ENCODE measurements around the gene PPARD. TPM values are rescaled to one million over a fixed set of nuclear protein-coding genes. Genes with fewer than 3 reads are reported as not detected.

Gene PPARD
- total RNA-seq, 4 donors from 2014 or later: 24.8 to 67.9 (median 45.4) TPM

DNA sequence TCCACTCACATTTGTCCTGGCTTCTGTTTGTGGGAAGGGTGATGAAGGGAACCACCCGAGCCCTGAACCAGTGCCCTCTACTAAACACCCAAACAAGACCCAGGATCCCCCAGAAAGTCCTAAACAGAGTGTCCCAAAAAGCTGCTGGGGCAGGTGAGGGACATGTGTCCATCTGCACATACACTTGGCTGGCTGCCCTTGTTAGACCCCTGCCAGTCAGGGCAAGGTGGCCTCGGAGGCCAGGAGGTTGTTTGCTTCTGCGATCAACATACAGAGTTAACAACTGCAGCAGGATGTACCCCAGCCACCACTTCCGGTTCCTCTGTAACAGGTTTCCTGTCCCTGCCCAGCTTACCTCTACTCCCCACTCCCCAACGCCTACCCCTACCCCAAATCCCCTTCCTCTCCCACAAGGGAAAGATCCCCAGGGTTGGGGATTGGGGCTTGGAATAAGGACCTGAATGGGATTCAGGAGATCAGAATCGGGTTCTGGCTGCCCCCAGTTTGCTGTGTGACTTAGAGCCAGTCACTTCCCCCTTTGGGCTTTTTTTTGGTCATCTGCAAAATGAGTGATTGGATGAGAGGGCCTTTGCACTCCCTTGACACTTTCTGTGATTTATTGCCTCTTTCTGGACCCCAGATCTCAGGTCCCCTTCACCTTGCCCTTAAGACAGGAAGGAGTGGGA lies 30.8 kb upstream of the PPARD start:
- peaks cover 0 to 5% (median 0%) of the 10 kb centered on the region in 3 donors for H3K36me3 ChIP-seq
- no peaks in the 10 kb centered on the region for H3K27me3 ChIP-seq
- peak overlapping the region; percentile 70 to 84 (median 79) for H3K27ac ChIP-seq
- H3K4me1 ChIP-seq: peaks cover 0 to 20% (median 14%) of the 10 kb centered on the region in 4 donors
- no peaks in the 10 kb centered on the region for H3K9me3 ChIP-seq
- peak in 2 of 3 donors; percentile 68 to 84 for DNase-seq
- TF ChIP-seq, protein P1, sequence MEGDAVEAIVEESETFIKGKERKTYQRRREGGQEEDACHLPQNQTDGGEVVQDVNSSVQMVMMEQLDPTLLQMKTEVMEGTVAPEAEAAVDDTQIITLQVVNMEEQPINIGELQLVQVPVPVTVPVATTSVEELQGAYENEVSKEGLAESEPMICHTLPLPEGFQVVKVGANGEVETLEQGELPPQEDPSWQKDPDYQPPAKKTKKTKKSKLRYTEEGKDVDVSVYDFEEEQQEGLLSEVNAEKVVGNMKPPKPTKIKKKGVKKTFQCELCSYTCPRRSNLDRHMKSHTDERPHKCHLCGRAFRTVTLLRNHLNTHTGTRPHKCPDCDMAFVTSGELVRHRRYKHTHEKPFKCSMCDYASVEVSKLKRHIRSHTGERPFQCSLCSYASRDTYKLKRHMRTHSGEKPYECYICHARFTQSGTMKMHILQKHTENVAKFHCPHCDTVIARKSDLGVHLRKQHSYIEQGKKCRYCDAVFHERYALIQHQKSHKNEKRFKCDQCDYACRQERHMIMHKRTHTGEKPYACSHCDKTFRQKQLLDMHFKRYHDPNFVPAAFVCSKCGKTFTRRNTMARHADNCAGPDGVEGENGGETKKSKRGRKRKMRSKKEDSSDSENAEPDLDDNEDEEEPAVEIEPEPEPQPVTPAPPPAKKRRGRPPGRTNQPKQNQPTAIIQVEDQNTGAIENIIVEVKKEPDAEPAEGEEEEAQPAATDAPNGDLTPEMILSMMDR (IDR thresholded peaks at IDR 0.05): no peak
- no peak for TF ChIP-seq POLR2A (IDR thresholded peaks at IDR 0.05)
- H3K4me3 ChIP-seq: peak overlapping the region in 3 of 4 donors; percentile 14 to 26 (median 19)

DNA sequence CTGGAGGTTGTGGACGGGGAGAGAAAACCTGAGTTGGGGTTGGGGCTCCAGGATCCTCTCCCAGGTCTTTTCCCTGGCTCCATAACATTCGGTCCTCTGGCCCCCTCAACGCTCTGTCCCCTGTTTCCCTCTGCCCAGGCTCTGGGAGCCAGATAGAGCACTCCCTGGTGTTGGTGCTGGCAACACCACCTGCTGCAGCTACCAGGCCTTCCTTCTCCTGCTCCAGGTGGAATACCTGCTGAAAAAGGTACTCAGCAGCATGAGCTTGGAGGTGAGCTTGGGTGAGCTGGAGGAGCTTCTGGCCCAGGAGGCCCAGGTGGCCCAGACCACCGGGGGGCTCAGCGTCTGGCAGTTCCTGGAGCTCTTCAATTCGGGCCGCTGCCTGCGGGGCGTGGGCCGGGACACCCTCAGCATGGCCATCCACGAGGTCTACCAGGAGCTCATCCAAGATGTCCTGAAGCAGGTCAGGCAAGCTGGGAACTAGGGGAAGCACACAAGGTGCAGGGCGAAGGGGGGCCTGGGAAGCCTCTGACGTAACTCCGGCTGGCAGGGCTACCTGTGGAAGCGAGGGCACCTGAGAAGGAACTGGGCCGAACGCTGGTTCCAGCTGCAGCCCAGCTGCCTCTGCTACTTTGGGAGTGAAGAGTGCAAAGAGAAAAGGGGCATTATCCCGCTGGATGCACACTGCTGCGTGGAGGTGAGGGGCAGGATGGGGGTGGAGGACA lies 30.1 kb upstream of the PPARD start:
- Histone ChIP-seq H3K9me3 (no peaks in the 10 kb centered on the region), H3K4me1 (peaks cover 0 to 20% (median 14%) of the 10 kb centered on the region in 4 donors), H3K36me3 (peaks cover 0 to 5% (median 0%) of the 10 kb centered on the region in 3 donors), H3K27me3 (no peaks in the 10 kb centered on the region), H3K4me3 (peak overlapping the region in 2 of 4 donors; percentile 14 to 26), H3K27ac (peak overlapping the region; percentile 70 to 84 (median 79))
- TF ChIP-seq POLR2A (IDR thresholded peaks at IDR 0.05): no peak
- TF ChIP-seq, protein P1 (IDR thresholded peaks at IDR 0.05): no peak
- DNase-seq: no peak

DNA sequence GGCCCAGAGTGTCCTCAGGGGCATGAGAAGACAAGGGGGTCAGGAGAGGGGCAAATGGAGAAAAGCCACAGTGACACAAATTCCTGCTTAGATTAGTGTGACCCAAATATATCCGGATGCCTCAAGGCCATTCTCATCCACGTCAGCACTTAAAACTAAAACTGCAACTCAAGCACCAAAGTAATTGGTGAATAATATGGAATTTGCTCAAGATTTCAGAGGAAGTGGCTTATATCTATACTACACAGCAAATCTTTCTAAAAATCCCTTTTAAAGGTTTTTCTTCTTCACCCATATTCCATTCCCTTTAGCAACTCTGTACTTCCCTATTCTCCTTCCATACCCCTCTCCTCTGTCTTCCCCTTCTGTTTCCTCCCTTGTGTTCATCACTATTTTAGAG lies 29.6 kb upstream of the PPARD start:
- Histone ChIP-seq H3K36me3 (peaks cover 0 to 5% (median 0%) of the 10 kb centered on the region in 3 donors), H3K27ac (peak overlapping the region in 1 of 4 donors; percentile 84)
- TF ChIP-seq, protein P1 (IDR thresholded peaks at IDR 0.05): no peak
- TF ChIP-seq POLR2A (IDR thresholded peaks at IDR 0.05): no peak

DNA sequence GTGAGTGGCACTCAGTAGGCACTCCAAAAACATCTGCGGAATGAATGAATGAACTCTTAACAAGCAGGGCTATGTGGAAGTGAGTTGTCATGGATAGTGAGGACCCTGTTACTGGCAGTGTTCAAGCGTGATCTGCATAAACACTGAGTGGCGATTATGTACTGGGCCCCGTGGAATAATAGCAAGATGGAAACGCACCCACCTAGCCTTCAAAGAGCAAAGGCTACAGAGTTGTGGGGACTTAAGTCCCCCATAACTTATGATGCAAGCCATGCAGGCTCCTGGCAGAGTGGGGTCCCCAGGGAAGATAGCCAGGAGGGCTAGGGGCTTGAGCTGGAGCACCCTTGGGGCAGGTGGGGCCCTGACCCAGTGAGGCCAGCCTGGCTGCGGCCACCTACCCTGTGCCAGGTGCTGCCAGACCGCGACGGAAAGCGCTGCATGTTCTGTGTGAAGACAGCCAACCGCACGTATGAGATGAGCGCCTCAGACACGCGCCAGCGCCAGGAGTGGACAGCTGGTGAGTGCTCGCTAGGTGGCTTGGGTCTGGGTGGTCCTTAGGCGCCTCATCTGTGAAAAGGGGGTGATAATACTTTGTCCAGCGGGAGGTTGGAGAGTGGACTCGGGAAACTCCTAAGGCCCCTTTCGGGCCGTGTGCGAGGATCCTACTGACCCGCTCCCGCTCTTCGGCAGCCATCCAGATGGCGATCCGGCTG lies 24.7 kb upstream of the PPARD start:
- peak in 1 of 3 donors; percentile 53 for DNase-seq
- H3K27me3 ChIP-seq: no peaks in the 10 kb centered on the region
- TF ChIP-seq, protein P1 (IDR thresholded peaks at IDR 0.05): no peak
- TF ChIP-seq POLR2A (IDR thresholded peaks at IDR 0.05): no peak
- peaks cover 0 to under 1% (median 0%) of the 10 kb centered on the region in 3 donors for H3K36me3 ChIP-seq
- H3K4me1 ChIP-seq: peaks cover 0 to 13% (median 3%) of the 10 kb centered on the region in 4 donors
- peak overlapping the region in 1 of 4 donors; percentile 2 for H3K27ac ChIP-seq
- peak overlapping the region; percentile 19 to 55 (median 36) for H3K4me3 ChIP-seq
- H3K9me3 ChIP-seq: no peaks in the 10 kb centered on the region

More for the DNA sequence above, 29.6 kb upstream of the PPARD start:
- Histone ChIP-seq H3K9me3 (no peaks in the 10 kb centered on the region), H3K4me1 (peaks cover 0 to 20% (median 15%) of the 10 kb centered on the region in 4 donors), H3K27me3 (no peaks in the 10 kb centered on the region), H3K4me3 (no peak overlapping the region)
- no peak for DNase-seq

Measured in Peyer's patch (tissue), 4 donors.